ENCODE data around the gene DOCK1.

The DOCK1 gene

GRCh38 chr10:127474501-127474900 lies 569.3 kb downstream of the DOCK1 start:
- Histone ChIP-seq H3K9me3 (ENCODE audit: control insufficient read depth, insufficient read depth, low read length) (no peaks in the 10 kb centered on the region), H3K27ac (ENCODE audit: low read depth, low read length) (no peak overlapping the region), H3K27me3 (ENCODE audit: control insufficient read depth, insufficient read depth, low read length) (no peaks in the 10 kb centered on the region), H3K4me3 (ENCODE audit: low read depth, low read length) (no peak overlapping the region), H3K4me1 (ENCODE audit: control insufficient read depth, insufficient read depth, low read length) (no peaks in the 10 kb centered on the region), H3K36me3 (ENCODE audit: control insufficient read depth, insufficient read depth, low read length) (no peaks in the 10 kb centered on the region), H3K9ac (ENCODE audit: low read depth, low read length) (no peak overlapping the region)

- Histone ChIP-seq H3K27ac (ENCODE audit: low read depth, low read length) (no peak overlapping the region), H3K36me3 (ENCODE audit: control insufficient read depth, insufficient read depth, low read length) (no peaks in the 10 kb centered on the region), H3K27me3 (ENCODE audit: control insufficient read depth, insufficient read depth, low read length) (no peaks in the 10 kb centered on the region), H3K9ac (ENCODE audit: low read depth, low read length) (no peak overlapping the region), H3K4me1 (ENCODE audit: control insufficient read depth, insufficient read depth, low read length) (peaks cover 12% of the 10 kb centered on the region), H3K4me3 (ENCODE audit: low read depth, low read length) (no peak overlapping the region), H3K9me3 (ENCODE audit: control insufficient read depth, insufficient read depth, low read length) (no peaks in the 10 kb centered on the region)
Measured at GRCh38 chr10:127485153-127485857, 580.1 kb downstream of the DOCK1 start.

GRCh38 chr10:127486355-127486754 lies 581.1 kb downstream of the DOCK1 start:
- H3K27me3 ChIP-seq (ENCODE audit: control insufficient read depth, insufficient read depth, low read length): no peaks in the 10 kb centered on the region
- H3K9ac ChIP-seq (ENCODE audit: low read depth, low read length): no peak overlapping the region

GRCh38 chr10:127492607-127493250 lies 587.5 kb downstream of the DOCK1 start:
- no peaks in the 10 kb centered on the region for H3K9me3 ChIP-seq (ENCODE audit: control insufficient read depth, insufficient read depth, low read length)
- H3K4me3 ChIP-seq (ENCODE audit: low read depth, low read length): no peak overlapping the region
- no peaks in the 10 kb centered on the region for H3K36me3 ChIP-seq (ENCODE audit: control insufficient read depth, insufficient read depth, low read length)
- no peak overlapping the region for H3K27ac ChIP-seq (ENCODE audit: low read depth, low read length)
- H3K4me1 ChIP-seq (ENCODE audit: control insufficient read depth, insufficient read depth, low read length): no peaks in the 10 kb centered on the region
- no peaks in the 10 kb centered on the region for H3K27me3 ChIP-seq (ENCODE audit: control insufficient read depth, insufficient read depth, low read length)
- H3K9ac ChIP-seq (ENCODE audit: low read depth, low read length): no peak overlapping the region

More at GRCh38 chr10:127486355-127486754, 581.1 kb downstream of the DOCK1 start:
- Histone ChIP-seq H3K9me3 (ENCODE audit: control insufficient read depth, insufficient read depth, low read length) (no peaks in the 10 kb centered on the region), H3K4me3 (ENCODE audit: low read depth, low read length) (no peak overlapping the region), H3K27ac (ENCODE audit: low read depth, low read length) (no peak overlapping the region), H3K4me1 (ENCODE audit: control insufficient read depth, insufficient read depth, low read length) (peaks cover 12% of the 10 kb centered on the region), H3K36me3 (ENCODE audit: control insufficient read depth, insufficient read depth, low read length) (no peaks in the 10 kb centered on the region)

GRCh38 chr10:127496035-127496434 lies 590.8 kb downstream of the DOCK1 start:
- H3K4me1 ChIP-seq (ENCODE audit: control insufficient read depth, insufficient read depth, low read length): no peaks in the 10 kb centered on the region
- H3K27me3 ChIP-seq (ENCODE audit: control insufficient read depth, insufficient read depth, low read length): no peaks in the 10 kb centered on the region
- H3K36me3 ChIP-seq (ENCODE audit: control insufficient read depth, insufficient read depth, low read length): no peaks in the 10 kb centered on the region
- no peaks in the 10 kb centered on the region for H3K9me3 ChIP-seq (ENCODE audit: control insufficient read depth, insufficient read depth, low read length)
- no peak overlapping the region for H3K9ac ChIP-seq (ENCODE audit: low read depth, low read length)
- H3K27ac ChIP-seq (ENCODE audit: low read depth, low read length): no peak overlapping the region
- no peak overlapping the region for H3K4me3 ChIP-seq (ENCODE audit: low read depth, low read length)

GRCh38 chr10:127497685-127498084 lies 592.5 kb downstream of the DOCK1 start:
- Histone ChIP-seq H3K36me3 (ENCODE audit: control insufficient read depth, insufficient read depth, low read length) (no peaks in the 10 kb centered on the region), H3K4me3 (ENCODE audit: low read depth, low read length) (no peak overlapping the region), H3K9me3 (ENCODE audit: control insufficient read depth, insufficient read depth, low read length) (no peaks in the 10 kb centered on the region), H3K27me3 (ENCODE audit: control insufficient read depth, insufficient read depth, low read length) (no peaks in the 10 kb centered on the region), H3K9ac (ENCODE audit: low read depth, low read length) (no peak overlapping the region), H3K27ac (ENCODE audit: low read depth, low read length) (no peak overlapping the region), H3K4me1 (ENCODE audit: control insufficient read depth, insufficient read depth, low read length) (no peaks in the 10 kb centered on the region)

GRCh38 chr10:127498087-127498486 lies 592.9 kb downstream of the DOCK1 start:
- no peaks in the 10 kb centered on the region for H3K9me3 ChIP-seq (ENCODE audit: control insufficient read depth, insufficient read depth, low read length)
- H3K4me3 ChIP-seq (ENCODE audit: low read depth, low read length): no peak overlapping the region
- H3K4me1 ChIP-seq (ENCODE audit: control insufficient read depth, insufficient read depth, low read length): no peaks in the 10 kb centered on the region
- H3K27me3 ChIP-seq (ENCODE audit: control insufficient read depth, insufficient read depth, low read length): no peaks in the 10 kb centered on the region
- H3K27ac ChIP-seq (ENCODE audit: low read depth, low read length): no peak overlapping the region
- H3K9ac ChIP-seq (ENCODE audit: low read depth, low read length): no peak overlapping the region
- H3K36me3 ChIP-seq (ENCODE audit: control insufficient read depth, insufficient read depth, low read length): no peaks in the 10 kb centered on the region

GRCh38 chr10:127500127-127500526 lies 594.9 kb downstream of the DOCK1 start:
- Histone ChIP-seq H3K9me3 (ENCODE audit: control insufficient read depth, insufficient read depth, low read length) (no peaks in the 10 kb centered on the region), H3K4me1 (ENCODE audit: control insufficient read depth, insufficient read depth, low read length) (no peaks in the 10 kb centered on the region)

More at GRCh38 chr10:127500127-127500526, 594.9 kb downstream of the DOCK1 start:
- Histone ChIP-seq H3K9ac (ENCODE audit: low read depth, low read length) (no peak overlapping the region), H3K36me3 (ENCODE audit: control insufficient read depth, insufficient read depth, low read length) (no peaks in the 10 kb centered on the region), H3K27me3 (ENCODE audit: control insufficient read depth, insufficient read depth, low read length) (no peaks in the 10 kb centered on the region), H3K4me3 (ENCODE audit: low read depth, low read length) (no peak overlapping the region), H3K27ac (ENCODE audit: low read depth, low read length) (no peak overlapping the region)

All from HUES48 (cell line).